ENCODE results near the gene ECE1. TPM values are rescaled to one million over a fixed set of nuclear protein-coding genes. Genes with fewer than 3 reads are reported as not detected.

ECE1 gene
- total and polyA plus RNA-seq, 9 of the 15 experiments (the other 6 are each of a cell fraction or from before 2014, with no cell fraction given) = 0.56 to 34.8 (median 11.0) TPM

DNA sequence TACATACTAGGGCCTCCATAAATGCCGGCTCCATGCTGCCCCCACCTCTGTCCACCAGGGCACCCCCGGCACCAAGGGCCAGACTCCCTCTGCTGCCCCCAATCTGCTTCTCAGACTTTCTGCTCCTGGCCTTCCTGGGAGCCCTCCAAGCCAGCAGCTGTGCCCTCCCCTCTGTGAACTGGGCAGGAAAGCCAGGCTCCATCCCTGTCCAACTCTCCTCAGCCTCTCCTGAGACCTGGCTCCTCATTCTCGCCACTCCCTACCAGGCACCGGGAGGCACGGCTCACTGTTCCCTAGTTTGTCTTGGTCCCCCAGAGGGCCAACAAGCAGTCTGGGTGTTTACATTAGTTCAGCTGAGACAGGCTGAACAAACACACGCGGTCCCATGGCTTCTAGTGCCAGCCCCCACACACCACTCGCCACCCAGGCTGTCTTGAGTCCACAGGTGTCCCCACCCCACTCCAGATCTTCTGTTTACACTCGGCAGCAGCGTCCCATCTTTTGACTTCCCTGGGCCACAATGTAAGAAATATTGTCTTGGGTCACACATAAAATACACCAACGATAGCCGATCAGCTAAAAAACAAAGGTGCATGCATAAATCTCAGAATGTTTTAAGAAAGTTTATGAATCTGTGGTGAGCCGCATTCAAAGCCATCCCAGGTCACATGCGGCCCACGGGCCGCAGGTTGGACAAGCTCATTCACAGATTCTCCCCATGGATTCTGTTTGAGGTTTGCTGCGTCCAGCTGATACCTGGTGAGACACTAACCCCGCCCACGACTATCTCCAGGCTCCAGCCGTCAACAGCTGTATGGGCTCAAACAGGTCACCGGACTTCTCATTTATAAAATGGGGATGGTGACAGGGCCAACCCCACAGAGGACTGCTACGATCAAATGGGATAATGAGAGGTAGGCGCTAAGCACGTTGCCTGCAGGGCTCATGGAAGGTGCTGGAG is 29.5 kb upstream of the ECE1 start (continued):
- TF ChIP-seq, protein P1, sequence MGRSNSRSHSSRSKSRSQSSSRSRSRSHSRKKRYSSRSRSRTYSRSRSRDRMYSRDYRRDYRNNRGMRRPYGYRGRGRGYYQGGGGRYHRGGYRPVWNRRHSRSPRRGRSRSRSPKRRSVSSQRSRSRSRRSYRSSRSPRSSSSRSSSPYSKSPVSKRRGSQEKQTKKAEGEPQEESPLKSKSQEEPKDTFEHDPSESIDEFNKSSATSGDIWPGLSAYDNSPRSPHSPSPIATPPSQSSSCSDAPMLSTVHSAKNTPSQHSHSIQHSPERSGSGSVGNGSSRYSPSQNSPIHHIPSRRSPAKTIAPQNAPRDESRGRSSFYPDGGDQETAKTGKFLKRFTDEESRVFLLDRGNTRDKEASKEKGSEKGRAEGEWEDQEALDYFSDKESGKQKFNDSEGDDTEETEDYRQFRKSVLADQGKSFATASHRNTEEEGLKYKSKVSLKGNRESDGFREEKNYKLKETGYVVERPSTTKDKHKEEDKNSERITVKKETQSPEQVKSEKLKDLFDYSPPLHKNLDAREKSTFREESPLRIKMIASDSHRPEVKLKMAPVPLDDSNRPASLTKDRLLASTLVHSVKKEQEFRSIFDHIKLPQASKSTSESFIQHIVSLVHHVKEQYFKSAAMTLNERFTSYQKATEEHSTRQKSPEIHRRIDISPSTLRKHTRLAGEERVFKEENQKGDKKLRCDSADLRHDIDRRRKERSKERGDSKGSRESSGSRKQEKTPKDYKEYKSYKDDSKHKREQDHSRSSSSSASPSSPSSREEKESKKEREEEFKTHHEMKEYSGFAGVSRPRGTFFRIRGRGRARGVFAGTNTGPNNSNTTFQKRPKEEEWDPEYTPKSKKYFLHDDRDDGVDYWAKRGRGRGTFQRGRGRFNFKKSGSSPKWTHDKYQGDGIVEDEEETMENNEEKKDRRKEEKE (IDR thresholded peaks at IDR 0.05; ENCODE audit: borderline replicate concordance in 1 of 2, control insufficient read depth in 1 of 2, low read depth in 2 of 2, low read length in 1 of 2) = no peak
- TF ChIP-seq, protein P2, sequence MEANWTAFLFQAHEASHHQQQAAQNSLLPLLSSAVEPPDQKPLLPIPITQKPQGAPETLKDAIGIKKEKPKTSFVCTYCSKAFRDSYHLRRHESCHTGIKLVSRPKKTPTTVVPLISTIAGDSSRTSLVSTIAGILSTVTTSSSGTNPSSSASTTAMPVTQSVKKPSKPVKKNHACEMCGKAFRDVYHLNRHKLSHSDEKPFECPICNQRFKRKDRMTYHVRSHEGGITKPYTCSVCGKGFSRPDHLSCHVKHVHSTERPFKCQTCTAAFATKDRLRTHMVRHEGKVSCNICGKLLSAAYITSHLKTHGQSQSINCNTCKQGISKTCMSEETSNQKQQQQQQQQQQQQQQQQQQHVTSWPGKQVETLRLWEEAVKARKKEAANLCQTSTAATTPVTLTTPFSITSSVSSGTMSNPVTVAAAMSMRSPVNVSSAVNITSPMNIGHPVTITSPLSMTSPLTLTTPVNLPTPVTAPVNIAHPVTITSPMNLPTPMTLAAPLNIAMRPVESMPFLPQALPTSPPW (CRISPR knock-in tag; IDR thresholded peaks at IDR 0.05) = peak; percentile 64
- no peak for TF ChIP-seq RBM25 (IDR thresholded peaks at IDR 0.05; ENCODE audit: low read depth, low read length, severe bottlenecking)
- TF ChIP-seq ZNF239 (CRISPR knock-in tag; IDR thresholded peaks at IDR 0.05) = no peak
- TF ChIP-seq, protein P3, sequence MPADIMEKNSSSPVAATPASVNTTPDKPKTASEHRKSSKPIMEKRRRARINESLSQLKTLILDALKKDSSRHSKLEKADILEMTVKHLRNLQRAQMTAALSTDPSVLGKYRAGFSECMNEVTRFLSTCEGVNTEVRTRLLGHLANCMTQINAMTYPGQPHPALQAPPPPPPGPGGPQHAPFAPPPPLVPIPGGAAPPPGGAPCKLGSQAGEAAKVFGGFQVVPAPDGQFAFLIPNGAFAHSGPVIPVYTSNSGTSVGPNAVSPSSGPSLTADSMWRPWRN (IDR thresholded peaks at IDR 0.05; ENCODE audit: low read depth) = peak; percentile 98
- no peak for TF ChIP-seq MYBL2 (IDR thresholded peaks at IDR 0.05; ENCODE audit: low read depth)
- no peak for TF ChIP-seq MYBL2 (CRISPR knock-in tag; IDR thresholded peaks at IDR 0.05; ENCODE audit: borderline replicate concordance)
- TF ChIP-seq CREB1 (IDR thresholded peaks at IDR 0.05) = peak; percentile 63; the same call in 1 of the 2 replicates
- TF ChIP-seq CREB1 (CRISPR knock-in tag; IDR thresholded peaks at IDR 0.05) = no peak
- TF ChIP-seq ZNF76 (CRISPR knock-in tag; IDR thresholded peaks at IDR 0.05; ENCODE audit: borderline replicate concordance) = no peak
- TF ChIP-seq TAF9B (IDR thresholded peaks at IDR 0.05; ENCODE audit: partially characterized antibody) = peak; percentile 97
- TF ChIP-seq SMAD1 (IDR thresholded peaks at IDR 0.05; ENCODE audit: low read depth, low read length, partially characterized antibody) = peak; percentile 54
- peak; percentile 85 for TF ChIP-seq EGR1 (conservative IDR thresholded peaks at IDR 0.05)
- TF ChIP-seq CBX1 (IDR thresholded peaks at IDR 0.05; ENCODE audit: low read depth) = 0 out of 2 replicates have a peak, but pooled peaks have one; percentile 20
- TF ChIP-seq, protein P4, sequence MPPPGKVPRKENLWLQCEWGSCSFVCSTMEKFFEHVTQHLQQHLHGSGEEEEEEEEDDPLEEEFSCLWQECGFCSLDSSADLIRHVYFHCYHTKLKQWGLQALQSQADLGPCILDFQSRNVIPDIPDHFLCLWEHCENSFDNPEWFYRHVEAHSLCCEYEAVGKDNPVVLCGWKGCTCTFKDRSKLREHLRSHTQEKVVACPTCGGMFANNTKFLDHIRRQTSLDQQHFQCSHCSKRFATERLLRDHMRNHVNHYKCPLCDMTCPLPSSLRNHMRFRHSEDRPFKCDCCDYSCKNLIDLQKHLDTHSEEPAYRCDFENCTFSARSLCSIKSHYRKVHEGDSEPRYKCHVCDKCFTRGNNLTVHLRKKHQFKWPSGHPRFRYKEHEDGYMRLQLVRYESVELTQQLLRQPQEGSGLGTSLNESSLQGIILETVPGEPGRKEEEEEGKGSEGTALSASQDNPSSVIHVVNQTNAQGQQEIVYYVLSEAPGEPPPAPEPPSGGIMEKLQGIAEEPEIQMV (tag; conservative IDR thresholded peaks at IDR 0.05; ENCODE audit: low read depth) = peak; percentile 91
- TF ChIP-seq SMAD3 (CRISPR knock-in tag; conservative IDR thresholded peaks at IDR 0.05) = no peak
- TF ChIP-seq, protein P5, sequence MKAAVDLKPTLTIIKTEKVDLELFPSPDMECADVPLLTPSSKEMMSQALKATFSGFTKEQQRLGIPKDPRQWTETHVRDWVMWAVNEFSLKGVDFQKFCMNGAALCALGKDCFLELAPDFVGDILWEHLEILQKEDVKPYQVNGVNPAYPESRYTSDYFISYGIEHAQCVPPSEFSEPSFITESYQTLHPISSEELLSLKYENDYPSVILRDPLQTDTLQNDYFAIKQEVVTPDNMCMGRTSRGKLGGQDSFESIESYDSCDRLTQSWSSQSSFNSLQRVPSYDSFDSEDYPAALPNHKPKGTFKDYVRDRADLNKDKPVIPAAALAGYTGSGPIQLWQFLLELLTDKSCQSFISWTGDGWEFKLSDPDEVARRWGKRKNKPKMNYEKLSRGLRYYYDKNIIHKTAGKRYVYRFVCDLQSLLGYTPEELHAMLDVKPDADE (conservative IDR thresholded peaks at IDR 0.05; ENCODE audit: control insufficient read depth, low read depth, low read length) = peak; percentile 93
- peak; percentile 87 for TF ChIP-seq SMARCA4 (IDR thresholded peaks at IDR 0.05)
- peak; percentile 81 for TF ChIP-seq BCOR (IDR thresholded peaks at IDR 0.05)
